GM10847 (cell line): ENCODE data around the gene SPG21.

Experiments used
- POLR2A ChIP-seq: IDR thresholded peaks from 2 replicates; pipeline ENCODE4 v1.6.1; 2011; ENCODE audit not compliant: insufficient read length; ENCODE audit errors: extremely low read depth

The SPG21 gene

GRCh38 chr15:65008983-65009382 lies 19.3 kb upstream of the SPG21 start:
- no peak for TF ChIP-seq POLR2A

- TF ChIP-seq POLR2A: no peak
Observed at GRCh38 chr15:65006876-65007275, 17.2 kb upstream of the SPG21 start.

GRCh38 chr15:65004993-65005392 lies 15.3 kb upstream of the SPG21 start:
- no peak for TF ChIP-seq POLR2A

- TF ChIP-seq POLR2A: no peak
Observed at GRCh38 chr15:64997745-64998375, 8.1 kb upstream of the SPG21 start.

GRCh38 chr15:64997066-64997465 lies 7.4 kb upstream of the SPG21 start:
- TF ChIP-seq POLR2A: no peak

- no peak for TF ChIP-seq POLR2A
Observed at GRCh38 chr15:64993290-64993689, 3.6 kb upstream of the SPG21 start.

GRCh38 chr15:64991536-64992135 lies 1.9 kb upstream of the SPG21 start:
- TF ChIP-seq POLR2A: no peak

- no peak for TF ChIP-seq POLR2A
Observed at GRCh38 chr15:64990168-64990470, 405 bp upstream of the SPG21 start.

GRCh38 chr15:64987136-64987535 lies 2.6 kb downstream of the SPG21 start:
- no peak for TF ChIP-seq POLR2A

GRCh38 chr15:64985366-64986033 lies 4.2 kb downstream of the SPG21 start:
- no peak for TF ChIP-seq POLR2A

GRCh38 chr15:64982472-64982871 lies 7.2 kb downstream of the SPG21 start:
- TF ChIP-seq POLR2A: no peak

GRCh38 chr15:64981812-64982431 lies 7.8 kb downstream of the SPG21 start:
- no peak for TF ChIP-seq POLR2A

GRCh38 chr15:64979252-64979710 lies 10.4 kb downstream of the SPG21 start:
- no peak for TF ChIP-seq POLR2A

- TF ChIP-seq POLR2A: no peak
Observed at GRCh38 chr15:64975390-64975789, 14.3 kb downstream of the SPG21 start.

GRCh38 chr15:64970698-64971097 lies 19.0 kb downstream of the SPG21 start:
- TF ChIP-seq POLR2A: no peak

- no peak for TF ChIP-seq POLR2A
Observed at GRCh38 chr15:64969401-64969800, 20.3 kb downstream of the SPG21 start.

- no peak for TF ChIP-seq POLR2A
Observed at GRCh38 chr15:64961013-64961412, 28.7 kb downstream of the SPG21 start.

- no peak for TF ChIP-seq POLR2A
Observed at GRCh38 chr15:64960153-64960552, 29.6 kb downstream of the SPG21 start.
